ENCODE data around the gene USP32.

Gene USP32

GRCh38 chr17:60297760-60298401, 94.1 kb downstream of the USP32 start:
- DNase-seq, result no peak

GRCh38 chr17:60296177-60296576, 95.8 kb downstream of the USP32 start:
- no peak for DNase-seq

- DNase-seq, result no peak
These were observed 98.2 kb downstream of the USP32 start for GRCh38 chr17:60293580-60294335.

GRCh38 chr17:60292697-60293096, 99.2 kb downstream of the USP32 start:
- DNase-seq, result no peak

- DNase-seq, result no peak
These were observed 107.2 kb downstream of the USP32 start for GRCh38 chr17:60284709-60285108.

GRCh38 chr17:60283816-60284215, 108.1 kb downstream of the USP32 start:
- DNase-seq, result no peak

- no peak for DNase-seq
These were observed 111.3 kb downstream of the USP32 start for GRCh38 chr17:60280673-60281072.

- DNase-seq, result no peak
These were observed 113.7 kb downstream of the USP32 start for GRCh38 chr17:60278237-60278636.

- no peak for DNase-seq
These were observed 114.7 kb downstream of the USP32 start for GRCh38 chr17:60277258-60277657.

- DNase-seq, result no peak
These were observed 122.5 kb downstream of the USP32 start for GRCh38 chr17:60269417-60269816.

- DNase-seq, result no peak
These were observed 131.4 kb downstream of the USP32 start for GRCh38 chr17:60260540-60260939.

GRCh38 chr17:60258313-60258712, 133.6 kb downstream of the USP32 start:
- DNase-seq, result no peak

GRCh38 chr17:60256174-60256573, 135.8 kb downstream of the USP32 start:
- DNase-seq, result no peak

GRCh38 chr17:60253048-60253447, 138.9 kb downstream of the USP32 start:
- DNase-seq, result no peak

- DNase-seq, result no peak
These were observed 139.5 kb downstream of the USP32 start for GRCh38 chr17:60252459-60252858.

GRCh38 chr17:60249290-60249826, 142.6 kb downstream of the USP32 start:
- DNase-seq, result peak; percentile 14

- DNase-seq, result no peak
These were observed 143.2 kb downstream of the USP32 start for GRCh38 chr17:60248618-60249289.

GRCh38 chr17:60247836-60248461, 144.0 kb downstream of the USP32 start:
- no peak for DNase-seq

- DNase-seq, result no peak
These were observed 147.3 kb downstream of the USP32 start for GRCh38 chr17:60244656-60245055.

- DNase-seq, result no peak
These were observed 151.6 kb downstream of the USP32 start for GRCh38 chr17:60240290-60240689.

- peak; percentile 57 for DNase-seq
These were observed 160.2 kb downstream of the USP32 start for GRCh38 chr17:60231691-60232090.

- DNase-seq, result peak; percentile 19
These were observed 160.7 kb downstream of the USP32 start for GRCh38 chr17:60231234-60231633.

GRCh38 chr17:60230358-60230757, 161.6 kb downstream of the USP32 start:
- DNase-seq, result no peak
